NOMO-1 treated with dmso at 0.1 percent for 144 hours (cell line): ENCODE data around the gene BHMT2.

ENCODE experiments used
- DNase-seq: peaks from one replicate; lab custom pipeline; 2025; ENCODE audit not compliant: unreplicated experiment; lab: John Stamatoyannopoulos, UW

The BHMT2 gene

GRCh38 chr5:79069488-79070349 lies at the start of gene BHMT2, which contains the start of gene DMGDH:
Gene BHMT2 (plus strand): TSS chr5:79069767. CDS start chr5:79069783, 16 bp downstream.
Gene DMGDH (minus strand): TSS chr5:79069674. CDS start chr5:79069620, 54 bp downstream.
- DNase-seq: no peak

DNA sequence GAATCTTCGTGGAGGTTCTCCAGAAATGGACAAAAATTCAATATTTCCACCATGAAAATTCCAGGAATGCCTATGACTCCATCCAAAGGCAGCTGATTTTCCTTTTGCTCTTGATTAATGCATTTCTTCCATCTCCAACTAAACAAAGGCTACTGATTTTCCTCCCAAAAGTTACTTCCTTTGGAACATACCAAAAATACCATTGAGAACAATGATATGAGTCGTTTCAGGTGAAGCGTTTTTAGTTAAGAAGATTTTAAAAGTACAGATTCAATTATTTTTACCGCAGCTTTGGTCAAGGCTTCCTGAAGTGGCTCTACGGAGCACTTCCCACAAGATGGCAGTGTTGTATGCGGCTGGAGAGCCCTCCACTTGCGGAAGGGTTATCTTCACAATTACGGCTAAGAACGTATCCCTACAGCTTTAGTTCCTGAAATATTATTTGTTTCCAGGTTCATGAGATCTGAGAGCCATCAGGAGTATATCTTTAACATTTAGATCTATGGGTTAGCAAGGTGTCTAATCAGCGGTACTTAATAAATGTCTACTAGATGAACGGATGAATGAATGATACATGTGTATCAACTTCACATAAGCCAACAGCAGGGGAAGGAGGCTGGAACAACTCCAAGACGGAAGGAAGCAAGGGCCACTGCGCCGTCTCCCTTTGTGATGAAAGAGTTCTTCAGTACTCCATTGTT lies 48.6 kb upstream of the BHMT2 start:
- no peak for DNase-seq

- DNase-seq: no peak
These were observed 47.8 kb upstream of the BHMT2 start for GRCh38 chr5:79021753-79022152.

DNA sequence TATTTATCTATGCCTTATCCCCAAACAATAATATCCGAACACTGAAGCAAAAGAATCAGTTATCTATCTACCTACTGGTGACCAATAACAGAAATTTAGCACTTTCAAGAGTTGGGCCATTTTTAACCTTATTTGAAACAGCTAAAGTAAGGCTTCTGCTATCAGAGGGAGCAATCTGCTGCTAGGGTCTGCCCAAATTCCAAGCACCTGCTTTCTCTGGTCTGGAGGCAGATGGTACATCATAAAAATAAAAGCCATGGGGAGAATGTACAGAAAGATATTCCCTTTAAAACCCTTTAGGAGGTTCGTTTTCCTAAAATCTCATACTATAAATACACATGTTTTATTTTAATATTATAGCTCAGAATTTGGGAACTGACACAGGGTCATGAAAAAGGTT lies 46.8 kb upstream of the BHMT2 start:
- no peak for DNase-seq

DNA sequence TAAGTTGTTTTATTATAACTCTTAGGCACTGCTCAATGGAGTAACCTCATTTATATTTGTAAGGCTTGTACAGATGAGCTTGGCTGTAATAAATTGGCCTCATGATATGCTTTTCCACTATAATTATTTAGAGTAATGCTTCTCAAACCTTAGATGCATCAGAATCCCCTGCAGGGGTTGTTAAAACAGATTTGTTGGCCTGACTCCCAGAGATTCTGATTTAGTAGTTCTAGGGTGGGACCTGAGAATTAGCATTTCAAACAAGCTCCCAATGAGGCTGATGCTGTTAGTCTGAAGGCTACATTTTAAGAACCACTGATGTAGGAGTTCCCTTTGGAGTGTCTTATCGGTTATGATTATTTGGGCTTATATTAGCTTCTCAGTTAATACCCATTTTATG lies 46.2 kb upstream of the BHMT2 start:
- no peak for DNase-seq

- DNase-seq: no peak
These were observed 45.6 kb upstream of the BHMT2 start for GRCh38 chr5:79023947-79024346.

DNA sequence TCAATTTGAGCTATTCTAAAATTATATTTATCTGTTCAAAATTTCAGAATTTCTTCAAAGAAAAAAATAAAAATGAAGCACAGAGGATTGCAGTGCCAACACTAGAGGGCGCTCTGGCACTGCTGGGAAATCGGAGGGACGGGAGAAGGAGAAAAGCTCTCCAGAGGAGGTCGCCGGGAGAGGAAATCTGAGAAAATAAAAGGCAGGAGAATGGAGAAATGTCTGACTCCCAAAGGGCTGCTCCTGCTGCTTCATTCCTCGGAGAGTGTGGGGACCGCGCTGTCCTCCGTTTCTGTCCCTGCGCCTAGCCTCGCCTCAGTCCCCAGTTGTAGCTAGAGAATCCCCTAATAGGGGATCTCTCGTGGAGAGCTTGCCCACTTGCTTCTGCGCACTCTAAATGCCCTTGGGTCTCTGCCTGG lies 44.5 kb upstream of the BHMT2 start:
- DNase-seq: no peak

GRCh38 chr5:79030663-79031484 lies 38.7 kb upstream of the BHMT2 start:
- no peak for DNase-seq

GRCh38 chr5:79031485-79031867 lies 38.1 kb upstream of the BHMT2 start:
- no peak for DNase-seq

DNA sequence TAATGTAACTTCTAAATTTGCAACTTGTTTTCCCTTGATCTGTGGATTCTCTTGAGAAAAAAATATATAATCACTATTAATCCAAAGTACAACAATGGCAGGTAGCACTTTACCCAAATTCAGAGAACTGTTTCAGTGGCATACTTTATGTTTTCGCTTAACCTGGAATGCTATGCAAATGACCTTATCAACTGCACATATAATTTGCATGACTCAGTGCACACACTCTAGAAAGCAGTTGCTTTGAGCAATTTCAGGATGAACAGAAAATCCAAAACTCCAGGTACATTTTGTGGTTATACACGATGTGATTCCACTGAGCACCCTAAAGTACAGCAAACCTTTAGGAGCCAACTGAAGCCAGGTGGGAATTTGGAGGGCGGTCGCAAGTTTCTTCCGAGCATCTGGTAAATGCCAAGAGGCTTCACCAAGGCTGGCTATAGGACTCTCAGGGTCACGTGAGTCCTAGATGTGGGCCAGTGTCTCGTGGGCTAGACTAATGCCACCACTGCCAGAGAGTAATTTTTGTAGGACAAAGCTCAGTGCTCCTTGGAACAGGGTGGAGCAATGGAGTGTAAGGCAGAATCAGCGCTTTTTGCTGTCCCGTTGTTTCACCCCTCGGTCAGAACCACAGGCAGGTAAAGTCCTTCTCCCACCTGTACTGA lies 37.4 kb upstream of the BHMT2 start:
- DNase-seq: no peak

DNA sequence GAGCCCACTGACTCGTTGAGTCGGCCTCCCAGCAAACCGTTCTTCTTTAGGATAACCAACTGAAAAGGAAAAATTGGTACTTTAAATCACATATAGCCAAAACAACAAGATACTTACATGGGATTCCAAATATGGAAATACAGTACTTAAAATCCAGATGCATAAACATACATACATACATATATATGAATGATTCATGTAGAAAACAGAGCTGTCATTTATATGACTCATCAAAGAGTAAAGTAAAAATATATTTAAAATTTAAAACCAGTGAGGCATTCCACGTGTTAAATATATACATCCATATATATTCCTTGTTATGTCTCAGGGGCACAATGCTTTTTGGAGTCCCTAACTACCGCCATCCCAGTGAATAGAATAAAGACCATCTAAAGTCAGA lies 36.8 kb upstream of the BHMT2 start:
- no peak for DNase-seq

DNA sequence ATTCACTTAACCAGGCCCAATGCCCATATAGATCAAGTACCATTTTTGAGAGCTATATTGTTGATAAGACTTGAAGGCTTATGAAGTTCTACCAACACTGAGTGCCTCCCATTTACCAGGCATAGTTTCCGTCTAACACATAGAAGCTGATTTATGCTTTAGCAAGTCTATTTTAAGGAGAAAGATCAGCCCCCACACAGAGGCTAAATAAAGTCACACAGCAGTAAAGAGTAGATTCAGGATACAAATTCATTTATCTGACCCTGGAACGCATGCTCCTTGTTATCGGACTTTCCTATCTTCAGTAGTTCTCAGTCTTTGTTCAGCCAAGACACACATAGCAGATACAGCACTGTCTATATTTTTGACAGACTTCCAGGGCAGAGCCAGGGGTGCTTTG lies 34.3 kb upstream of the BHMT2 start:
- DNase-seq: no peak

- DNase-seq: no peak
These were observed 32.8 kb upstream of the BHMT2 start for GRCh38 chr5:79036769-79037168.

DNA sequence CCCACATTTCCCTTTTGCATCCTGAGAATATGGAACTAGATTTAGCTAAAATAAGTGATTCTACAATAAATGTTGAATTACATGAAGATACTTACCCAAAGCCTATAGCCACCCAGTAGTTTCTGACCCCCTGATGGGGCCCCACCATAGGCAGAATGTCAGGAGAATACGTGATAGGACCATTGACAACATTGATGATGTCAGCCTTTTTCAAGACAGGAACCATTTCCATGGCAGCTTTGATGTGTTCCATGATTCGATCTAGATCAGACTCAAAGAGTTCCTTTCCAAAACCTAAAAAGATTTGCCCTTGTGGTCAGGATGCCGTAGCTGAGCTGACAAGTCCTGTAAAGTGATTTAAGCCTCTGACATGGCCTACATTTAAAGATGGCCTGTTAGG lies 27.4 kb upstream of the BHMT2 start:
- DNase-seq: no peak

GRCh38 chr5:79047199-79047598 lies 22.4 kb upstream of the BHMT2 start:
- DNase-seq: no peak

DNA sequence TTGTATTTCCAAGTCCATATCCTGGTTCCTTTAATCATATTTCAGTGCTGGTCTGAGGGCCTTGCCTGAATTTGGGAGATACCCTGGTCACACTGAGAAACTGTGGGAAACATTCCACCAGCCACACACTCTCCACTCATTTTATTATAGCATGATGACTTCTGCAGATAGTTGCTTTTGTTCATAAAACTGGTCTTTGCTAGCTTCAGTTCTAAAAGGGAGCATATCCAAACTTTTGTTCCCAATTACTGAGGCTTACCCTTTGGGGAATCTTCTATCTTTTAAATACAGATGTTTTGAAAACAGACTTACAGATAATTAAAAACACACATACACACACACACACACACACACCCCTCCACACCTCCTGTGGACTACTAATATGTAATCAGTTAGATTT lies 21.1 kb upstream of the BHMT2 start:
- no peak for DNase-seq

DNA sequence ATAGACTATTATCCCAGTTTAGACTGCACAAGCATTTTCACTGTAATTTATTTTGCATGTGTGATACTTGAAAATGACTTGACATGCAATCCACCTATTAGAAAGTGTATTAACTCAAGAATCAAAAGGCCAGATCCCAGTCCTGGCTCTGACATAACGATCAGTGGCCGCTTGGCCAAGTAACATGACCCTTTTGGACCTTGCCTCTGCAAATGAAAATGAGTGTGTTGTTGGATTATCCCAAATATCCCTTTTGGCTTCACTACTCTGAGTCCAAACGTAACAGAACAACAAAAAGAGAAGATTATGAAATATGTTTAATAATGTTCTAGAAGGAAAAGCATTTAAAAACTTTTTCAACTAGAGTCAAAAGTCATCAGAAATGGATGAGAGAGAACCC lies 19.1 kb upstream of the BHMT2 start:
- no peak for DNase-seq

DNA sequence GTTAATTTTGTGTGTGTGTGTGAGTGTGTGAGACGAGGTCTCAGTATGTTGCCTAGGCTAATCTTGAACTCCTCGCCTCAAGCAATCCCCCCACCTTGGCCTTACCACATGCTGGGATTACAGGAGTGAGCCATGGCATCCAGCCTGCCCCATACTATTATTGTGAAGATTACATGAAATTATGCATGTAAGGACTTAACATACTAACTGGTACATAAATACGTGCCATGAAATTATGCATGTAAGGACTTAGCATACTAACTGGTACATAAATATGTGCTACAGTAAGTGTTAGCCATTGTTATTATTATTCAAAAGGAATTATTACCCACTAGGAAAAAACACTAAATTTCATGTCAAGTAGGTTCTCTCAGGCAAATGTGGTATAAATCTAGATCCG lies 16.2 kb upstream of the BHMT2 start:
- no peak for DNase-seq

GRCh38 chr5:79055017-79055416 lies 14.6 kb upstream of the BHMT2 start:
- no peak for DNase-seq

GRCh38 chr5:79056847-79057246 lies 12.7 kb upstream of the BHMT2 start:
- DNase-seq: no peak

- DNase-seq: no peak
These were observed 9.9 kb upstream of the BHMT2 start for GRCh38 chr5:79059674-79060073.
